ENCODE measurements around the gene NRP2. TPM values are rescaled to one million over a fixed set of nuclear protein-coding genes. Genes with fewer than 3 reads are reported as not detected.

NRP2 gene
- total RNA-seq, 3 donors from 2014 or later = 1.6 to 3.2 (median 1.6) TPM

- no peaks in the 10 kb centered on the region for H3K36me3 Mint-ChIP-seq (ENCODE audit: insufficient read depth)
- ATAC-seq (no peak), DNase-seq (no peak)
- H3K27me3 Mint-ChIP-seq (ENCODE audit: low read depth) = peaks cover 30% of the 10 kb centered on the region
- H3K4me1 Mint-ChIP-seq (ENCODE audit: low read depth) = peaks cover 7% of the 10 kb centered on the region
- no peaks in the 10 kb centered on the region for H3K9me3 Mint-ChIP-seq
- H3K4me3 Mint-ChIP-seq = no peak overlapping the region
Measured at GRCh38 chr2:205764270-205764746, 82.0 kb downstream of the NRP2 start.

DNA sequence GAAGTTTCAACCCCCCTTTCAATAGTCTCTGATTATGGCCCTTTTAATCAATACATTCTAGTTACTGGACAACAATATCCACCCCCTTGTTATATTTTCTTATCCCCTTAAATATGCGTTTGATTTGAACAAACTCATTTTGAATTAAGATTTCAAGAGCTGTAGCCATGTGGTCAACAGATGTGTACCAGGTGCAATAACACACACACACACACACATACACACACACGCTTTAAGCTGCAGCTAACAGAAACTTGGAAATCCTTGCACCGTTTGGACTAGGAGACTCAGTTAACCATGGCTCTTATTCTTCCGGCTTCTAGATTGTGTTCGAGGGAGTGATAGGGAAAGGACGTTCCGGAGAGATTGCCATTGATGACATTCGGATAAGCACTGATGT, 82.8 kb downstream of the NRP2 start:
- Mint-ChIP-seq H3K4me3 (no peak overlapping the region), H3K36me3 (ENCODE audit: insufficient read depth) (no peaks in the 10 kb centered on the region), H3K4me1 (ENCODE audit: low read depth) (peaks cover 10% of the 10 kb centered on the region), H3K27me3 (ENCODE audit: low read depth) (peaks cover 29% of the 10 kb centered on the region), H3K9me3 (no peaks in the 10 kb centered on the region)
- no peak for DNase-seq
- no peak for ATAC-seq

DNA sequence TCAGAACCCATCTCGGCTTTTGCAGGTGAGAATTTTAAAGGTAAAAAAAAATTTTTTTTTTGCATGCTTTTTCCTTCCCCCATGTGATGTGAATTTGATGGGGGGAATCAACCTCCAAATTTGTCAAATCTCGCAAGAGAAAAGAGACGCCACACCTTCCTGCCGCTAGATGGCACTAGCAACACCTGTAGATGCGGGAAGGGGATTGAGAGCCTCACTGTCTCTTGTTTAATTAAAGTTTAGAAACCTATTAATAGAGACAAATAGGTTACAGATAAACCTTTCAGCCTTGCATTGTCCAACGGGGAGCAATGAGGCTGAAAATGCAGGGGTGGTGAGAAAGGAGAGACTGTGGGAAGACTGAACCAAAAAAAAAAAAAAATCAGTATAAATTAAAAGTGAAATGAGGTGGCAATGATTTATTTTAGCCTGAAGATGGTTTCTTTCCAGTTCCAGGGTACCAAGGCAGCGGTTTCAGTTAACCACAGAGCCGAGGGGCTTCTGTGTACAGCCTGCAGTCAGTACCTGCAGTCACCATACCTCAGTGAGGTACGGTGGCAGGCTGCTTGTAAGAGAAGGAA, 84.6 kb downstream of the NRP2 start:
- Mint-ChIP-seq H3K4me3 (no peak overlapping the region), H3K36me3 (ENCODE audit: insufficient read depth) (no peaks in the 10 kb centered on the region), H3K9me3 (no peaks in the 10 kb centered on the region), H3K4me1 (ENCODE audit: low read depth) (peaks cover 10% of the 10 kb centered on the region), H3K27me3 (ENCODE audit: low read depth) (peaks cover 28% of the 10 kb centered on the region)
- peak; percentile 41 for DNase-seq
- no peak for ATAC-seq

DNA sequence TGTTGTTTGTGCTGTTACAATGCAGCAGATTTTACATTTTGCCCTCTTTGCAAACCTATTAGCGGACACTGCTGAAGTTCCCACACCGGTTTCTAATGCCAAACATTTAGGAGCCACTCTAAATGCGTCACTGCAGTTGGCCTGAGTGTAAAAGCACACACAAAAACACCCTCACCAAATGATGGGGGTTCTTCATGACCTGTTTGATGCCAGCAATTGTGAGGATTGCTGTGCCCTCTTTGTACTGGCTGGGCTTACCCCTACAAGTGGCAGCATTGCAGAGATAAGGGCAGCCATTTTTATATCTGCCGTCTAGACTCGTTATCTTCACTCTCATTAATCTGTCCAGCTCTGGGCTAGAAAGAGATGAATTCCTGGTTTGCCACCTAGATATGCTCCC, 85.3 kb downstream of the NRP2 start:
- Mint-ChIP-seq H3K4me1 (ENCODE audit: low read depth) (peaks cover 10% of the 10 kb centered on the region), H3K36me3 (ENCODE audit: insufficient read depth) (no peaks in the 10 kb centered on the region), H3K4me3 (no peak overlapping the region), H3K9me3 (no peaks in the 10 kb centered on the region), H3K27me3 (ENCODE audit: low read depth) (peaks cover 28% of the 10 kb centered on the region)
- DNase-seq (no peak), ATAC-seq (no peak)

- Mint-ChIP-seq H3K27me3 (ENCODE audit: low read depth) (peaks cover 28% of the 10 kb centered on the region), H3K9me3 (no peaks in the 10 kb centered on the region), H3K36me3 (ENCODE audit: insufficient read depth) (no peaks in the 10 kb centered on the region), H3K4me3 (no peak overlapping the region), H3K4me1 (ENCODE audit: low read depth) (peaks cover 8% of the 10 kb centered on the region)
- ATAC-seq (no peak), DNase-seq (no peak)
Measured at GRCh38 chr2:205768341-205768740, 86.0 kb downstream of the NRP2 start.

DNA sequence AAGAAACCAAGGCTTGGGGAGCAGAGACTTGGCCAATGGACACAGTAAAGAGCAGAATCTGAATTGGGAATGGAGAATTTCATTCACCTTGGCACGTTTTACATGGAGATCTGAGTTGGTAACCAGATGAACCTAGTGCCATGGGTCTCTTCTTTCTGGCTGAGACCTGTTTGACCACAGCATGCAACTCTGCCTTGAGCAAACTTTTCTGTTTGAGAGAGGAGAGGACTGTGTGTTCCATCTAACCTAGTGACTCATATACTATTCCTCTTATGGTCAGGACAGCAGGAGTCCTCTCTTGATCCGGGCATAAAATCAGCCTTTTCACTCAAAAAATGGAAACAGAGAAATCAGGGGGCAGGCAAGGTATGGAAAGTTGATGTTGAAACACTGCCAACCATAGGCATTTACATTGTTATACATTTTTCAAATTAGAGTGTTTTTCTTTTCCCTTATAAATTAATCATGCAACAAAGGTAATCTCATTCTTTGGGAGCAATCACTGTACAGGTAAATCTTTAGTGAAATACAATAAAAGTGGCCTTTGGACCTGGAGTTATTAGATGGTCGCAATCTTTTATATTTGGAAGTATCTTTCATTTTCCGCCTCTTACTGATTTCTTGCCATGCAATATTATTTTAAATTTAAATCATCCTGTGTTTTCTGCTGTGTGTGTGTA, 86.7 kb downstream of the NRP2 start:
- no peak for DNase-seq
- Mint-ChIP-seq H3K4me1 (ENCODE audit: low read depth) (peaks cover 6% of the 10 kb centered on the region), H3K36me3 (ENCODE audit: insufficient read depth) (no peaks in the 10 kb centered on the region), H3K27me3 (ENCODE audit: low read depth) (peaks cover 27% of the 10 kb centered on the region), H3K9me3 (no peaks in the 10 kb centered on the region), H3K4me3 (no peak overlapping the region)
- no peak for ATAC-seq

DNA sequence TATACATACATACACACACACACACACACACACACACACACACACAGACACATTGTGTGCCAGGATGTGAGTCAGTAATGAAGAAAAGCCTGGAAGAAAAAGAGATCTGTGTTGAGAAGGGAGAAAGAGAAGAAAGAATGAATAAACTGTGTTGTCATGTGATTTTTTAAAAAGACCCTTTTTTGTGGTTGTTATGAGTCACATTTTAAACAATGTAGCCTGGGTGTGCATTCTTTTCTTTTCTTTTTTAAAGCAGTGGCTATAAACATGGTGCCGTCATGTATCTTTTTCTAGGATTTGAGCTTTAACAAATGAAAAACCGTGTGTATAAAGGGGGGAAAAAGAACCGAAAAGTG, 87.2 kb downstream of the NRP2 start:
- DNase-seq = no peak
- Mint-ChIP-seq H3K9me3 (no peaks in the 10 kb centered on the region), H3K4me3 (no peak overlapping the region), H3K27me3 (ENCODE audit: low read depth) (peaks cover 27% of the 10 kb centered on the region), H3K36me3 (ENCODE audit: insufficient read depth) (no peaks in the 10 kb centered on the region), H3K4me1 (ENCODE audit: low read depth) (peaks cover 4% of the 10 kb centered on the region)
- ATAC-seq = no peak

DNA sequence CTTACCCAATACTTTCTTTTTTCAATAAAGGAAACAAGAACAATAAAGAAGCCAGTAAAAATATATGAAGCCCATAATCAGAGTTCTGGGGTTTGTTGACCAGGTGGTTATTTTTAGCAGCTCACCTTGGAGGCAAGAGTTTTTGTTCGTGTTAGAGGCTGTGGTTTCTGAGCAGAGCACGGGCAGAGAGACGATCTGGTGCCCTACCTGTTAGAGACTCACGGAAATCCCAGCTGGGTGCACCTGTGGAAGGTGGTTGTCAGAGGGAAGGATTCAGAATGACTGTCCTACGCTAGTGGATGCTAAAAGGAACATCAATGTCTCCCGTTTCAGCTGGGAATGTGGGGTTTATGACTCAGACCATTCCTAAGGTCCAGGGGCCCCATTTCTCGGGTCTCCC, 87.6 kb downstream of the NRP2 start:
- peaks cover 27% of the 10 kb centered on the region for H3K27me3 Mint-ChIP-seq (ENCODE audit: low read depth)
- ATAC-seq = no peak

GRCh38 chr2:205770577-205770976, 88.3 kb downstream of the NRP2 start:
- H3K4me1 Mint-ChIP-seq (ENCODE audit: low read depth) = peaks cover 4% of the 10 kb centered on the region
- peaks cover 26% of the 10 kb centered on the region for H3K27me3 Mint-ChIP-seq (ENCODE audit: low read depth)
- DNase-seq (no peak), ATAC-seq (no peak)
- no peak overlapping the region for H3K4me3 Mint-ChIP-seq
- H3K36me3 Mint-ChIP-seq (ENCODE audit: insufficient read depth) = no peaks in the 10 kb centered on the region
- H3K9me3 Mint-ChIP-seq = no peaks in the 10 kb centered on the region

More for the DNA sequence above, 87.6 kb downstream of the NRP2 start:
- H3K4me1 Mint-ChIP-seq (ENCODE audit: low read depth) = peaks cover 4% of the 10 kb centered on the region
- no peaks in the 10 kb centered on the region for H3K9me3 Mint-ChIP-seq
- DNase-seq = no peak
- no peak overlapping the region for H3K4me3 Mint-ChIP-seq
- no peaks in the 10 kb centered on the region for H3K36me3 Mint-ChIP-seq (ENCODE audit: insufficient read depth)

GRCh38 chr2:205771031-205771430, 88.7 kb downstream of the NRP2 start:
- Mint-ChIP-seq H3K4me1 (ENCODE audit: low read depth) (peaks cover 4% of the 10 kb centered on the region), H3K36me3 (ENCODE audit: insufficient read depth) (no peaks in the 10 kb centered on the region), H3K4me3 (no peak overlapping the region), H3K27me3 (ENCODE audit: low read depth) (peaks cover 23% of the 10 kb centered on the region), H3K9me3 (no peaks in the 10 kb centered on the region)
- DNase-seq (no peak), ATAC-seq (no peak)

DNA sequence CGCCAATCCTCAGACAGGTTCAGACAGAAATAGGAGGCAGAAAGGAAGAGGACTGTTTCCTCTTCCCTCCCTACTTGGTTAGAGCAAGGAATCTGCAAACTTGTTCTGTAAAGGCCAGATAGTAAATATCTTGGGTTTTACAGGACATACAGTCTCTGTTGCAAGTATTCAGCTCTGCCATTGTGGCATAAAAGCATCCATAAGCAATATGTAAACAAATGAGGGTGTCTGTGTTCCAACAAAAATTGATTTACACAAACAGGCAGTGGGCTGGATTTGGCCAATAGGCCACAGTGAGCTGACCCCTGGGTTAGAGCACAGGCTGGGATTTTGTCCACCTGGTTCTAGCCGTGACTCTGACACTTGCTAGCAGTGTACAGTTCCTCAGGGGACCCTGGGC, 89.4 kb downstream of the NRP2 start:
- no peak for DNase-seq

GRCh38 chr2:205772983-205773382, 90.7 kb downstream of the NRP2 start:
- H3K27me3 Mint-ChIP-seq (ENCODE audit: low read depth) = peaks cover 25% of the 10 kb centered on the region
- H3K4me3 Mint-ChIP-seq = no peak overlapping the region
- no peaks in the 10 kb centered on the region for H3K9me3 Mint-ChIP-seq
- no peak for ATAC-seq
- H3K36me3 Mint-ChIP-seq (ENCODE audit: insufficient read depth) = no peaks in the 10 kb centered on the region
- H3K4me1 Mint-ChIP-seq (ENCODE audit: low read depth) = peaks cover 2% of the 10 kb centered on the region
- DNase-seq = no peak

More for the DNA sequence above, 89.4 kb downstream of the NRP2 start:
- Mint-ChIP-seq H3K9me3 (no peaks in the 10 kb centered on the region), H3K4me1 (ENCODE audit: low read depth) (peaks cover 4% of the 10 kb centered on the region), H3K27me3 (ENCODE audit: low read depth) (peaks cover 25% of the 10 kb centered on the region), H3K4me3 (no peak overlapping the region), H3K36me3 (ENCODE audit: insufficient read depth) (no peaks in the 10 kb centered on the region)
- ATAC-seq = no peak

GRCh38 chr2:205773989-205774388, 91.7 kb downstream of the NRP2 start:
- H3K4me1 Mint-ChIP-seq (ENCODE audit: low read depth) = peaks cover 2% of the 10 kb centered on the region
- no peaks in the 10 kb centered on the region for H3K36me3 Mint-ChIP-seq (ENCODE audit: insufficient read depth)
- H3K27me3 Mint-ChIP-seq (ENCODE audit: low read depth) = peaks cover 25% of the 10 kb centered on the region
- DNase-seq (no peak), ATAC-seq (no peak)
- no peaks in the 10 kb centered on the region for H3K9me3 Mint-ChIP-seq
- H3K4me3 Mint-ChIP-seq = no peak overlapping the region

- ATAC-seq (no peak), DNase-seq (no peak)
- H3K4me1 Mint-ChIP-seq (ENCODE audit: low read depth) = no peaks in the 10 kb centered on the region
- peaks cover 25% of the 10 kb centered on the region for H3K27me3 Mint-ChIP-seq (ENCODE audit: low read depth)
- H3K9me3 Mint-ChIP-seq = no peaks in the 10 kb centered on the region
- H3K4me3 Mint-ChIP-seq = no peak overlapping the region
- H3K36me3 Mint-ChIP-seq (ENCODE audit: insufficient read depth) = no peaks in the 10 kb centered on the region
Measured at GRCh38 chr2:205775097-205775877, 93.0 kb downstream of the NRP2 start.

GRCh38 chr2:205776139-205776538, 93.8 kb downstream of the NRP2 start:
- ATAC-seq (no peak), DNase-seq (no peak)
- no peaks in the 10 kb centered on the region for H3K9me3 Mint-ChIP-seq
- H3K4me1 Mint-ChIP-seq (ENCODE audit: low read depth) = peaks cover 5% of the 10 kb centered on the region
- no peak overlapping the region for H3K4me3 Mint-ChIP-seq
- peaks cover 20% of the 10 kb centered on the region for H3K27me3 Mint-ChIP-seq (ENCODE audit: low read depth)
- no peaks in the 10 kb centered on the region for H3K36me3 Mint-ChIP-seq (ENCODE audit: insufficient read depth)
